Muscle of arm (tissue), 12 donors: ENCODE measurements around the gene APOL4. TPM values are rescaled to one million over a fixed set of nuclear protein-coding genes. Genes with fewer than 3 reads are reported as not detected.
"Not testable (repeated sequence)": the region's sequence is repeated elsewhere in the genome, so short reads cannot be mapped to it uniquely, and the experiment has no call there.

Experiments used
- DNase-seq: peaks from one replicate; pipeline ENCODE4 v3.0.0-alpha.2; 2013
- polyA plus RNA-seq, 12 donors: library from polyadenylated mRNA; unstranded; fragments of 120-200 nt; gene quantifications; one replicate each; pipeline ENCODE4 v1.2.1, GENCODE V29; 2013; ENCODE audit not compliant: insufficient read length in 12 of 12

The APOL4 gene
- polyA plus RNA-seq, 12 donors, result 8.4 to 25.5 (median 16.2) TPM; not detected in 1

- DNase-seq, result no peak
Measured at GRCh38 chr22:36185828-36186624, 15.6 kb downstream of the APOL4 start.

GRCh38 chr22:36184433-36185025 lies 17.1 kb downstream of the APOL4 start:
- DNase-seq, result peak; percentile 54

- no peak for DNase-seq
Measured at GRCh38 chr22:36183446-36183845, 18.2 kb downstream of the APOL4 start.

GRCh38 chr22:36182857-36183256 lies 18.8 kb downstream of the APOL4 start:
- no peak for DNase-seq

GRCh38 chr22:36182056-36182455 lies 19.6 kb downstream of the APOL4 start:
- no peak for DNase-seq

GRCh38 chr22:36180928-36181327 lies 20.7 kb downstream of the APOL4 start:
- DNase-seq, result no peak

- DNase-seq, result peak; percentile 51
Measured at GRCh38 chr22:36180038-36180880, 21.4 kb downstream of the APOL4 start.

GRCh38 chr22:36177160-36177559 lies 24.4 kb downstream of the APOL4 start:
- DNase-seq, result no peak

GRCh38 chr22:36175892-36176291 lies 25.7 kb downstream of the APOL4 start:
- no peak for DNase-seq

- DNase-seq, result no peak
Measured at GRCh38 chr22:36171941-36172340, 29.7 kb downstream of the APOL4 start.

- no peak for DNase-seq
Measured at GRCh38 chr22:36166518-36167220, 34.9 kb downstream of the APOL4 start.

- DNase-seq, result no peak
Measured at GRCh38 chr22:36166086-36166485, 35.5 kb downstream of the APOL4 start.

- DNase-seq, result no peak
Measured at GRCh38 chr22:36165141-36165540, 36.5 kb downstream of the APOL4 start.

GRCh38 chr22:36164621-36165020 lies 37.0 kb downstream of the APOL4 start:
- no peak for DNase-seq

GRCh38 chr22:36163497-36163896 lies 38.1 kb downstream of the APOL4 start:
- DNase-seq, result no peak

- DNase-seq, result no peak
Measured at GRCh38 chr22:36162127-36163034, 39.2 kb downstream of the APOL4 start.

GRCh38 chr22:36161793-36162126 lies 39.8 kb downstream of the APOL4 start:
- DNase-seq, result not testable (repeated sequence)

- peak; percentile 75 for DNase-seq
Measured at GRCh38 chr22:36160499-36160942, 41.1 kb downstream of the APOL4 start, which contains the start of gene APOL3. TSS of gene APOL3 (minus strand) at chr22:36160755. CDS start at chr22:36149055, 11,700 bp downstream.

GRCh38 chr22:36156515-36157419 lies 44.8 kb downstream of the APOL4 start:
- peak; percentile 85 for DNase-seq

GRCh38 chr22:36156119-36156514 lies 45.5 kb downstream of the APOL4 start:
- DNase-seq, result no peak
